Measurements from ENCODE around the gene PARD3.

The PARD3 gene

DNA sequence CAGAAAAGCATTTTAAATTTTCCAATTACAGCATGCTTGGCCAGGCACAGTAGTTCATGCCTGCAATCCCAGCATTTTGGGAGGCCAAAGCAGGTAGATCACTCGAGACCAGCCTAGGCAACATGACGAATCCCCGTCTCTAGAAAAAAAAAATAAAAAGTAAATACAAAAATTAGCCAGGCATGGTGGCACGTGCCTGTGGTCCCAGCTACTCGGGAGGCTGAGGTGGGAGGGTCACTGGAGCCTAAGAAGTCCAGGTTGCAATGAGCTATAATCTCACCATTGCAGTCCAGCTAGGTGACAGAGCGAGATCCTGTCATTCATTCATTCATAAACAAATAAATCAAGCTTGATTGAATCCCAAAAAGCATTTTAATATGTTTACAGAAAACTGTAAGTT, 234.9 kb downstream of the PARD3 start:
- no peak for DNase-seq (ENCODE audit: low spot score)

DNA sequence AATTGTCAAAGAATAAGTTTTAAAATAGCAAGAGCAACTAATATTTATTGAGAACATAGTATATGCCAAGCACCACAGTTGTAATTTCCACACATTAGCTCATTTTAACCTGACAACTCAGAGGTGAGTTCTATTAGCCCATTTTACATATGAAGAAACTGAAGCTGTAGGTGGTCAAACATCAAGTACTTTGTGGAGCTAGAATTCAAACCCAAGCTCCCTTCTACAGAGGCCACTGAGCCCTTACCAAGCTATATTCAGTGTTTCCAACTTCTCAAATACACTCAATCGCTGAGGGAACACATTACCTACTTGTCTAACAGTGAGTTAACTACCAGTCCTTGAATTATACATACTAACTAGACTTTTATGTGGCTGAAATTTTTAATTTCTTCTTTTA, 236.6 kb downstream of the PARD3 start:
- DNase-seq (ENCODE audit: low spot score) = no peak

DNA sequence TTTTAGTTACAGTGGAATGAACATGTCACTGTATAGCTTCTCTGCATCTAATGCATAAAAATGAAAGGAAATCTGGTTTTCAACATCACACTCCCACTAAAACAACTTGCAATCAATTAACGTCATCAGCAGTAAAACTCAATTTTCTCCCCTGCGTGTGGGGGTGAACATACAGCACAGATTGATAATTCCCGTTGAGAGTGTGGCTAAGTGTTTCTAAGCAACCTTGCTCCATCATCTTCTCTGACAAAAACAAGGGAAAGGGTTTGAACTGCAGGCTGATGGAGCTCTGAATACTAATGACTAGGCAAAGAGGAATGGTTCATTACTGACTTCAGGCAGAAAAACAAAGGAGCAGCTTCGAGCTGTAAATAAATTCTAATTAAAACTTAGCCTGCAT, 238.3 kb downstream of the PARD3 start:
- no peak for DNase-seq (ENCODE audit: low spot score)

DNA sequence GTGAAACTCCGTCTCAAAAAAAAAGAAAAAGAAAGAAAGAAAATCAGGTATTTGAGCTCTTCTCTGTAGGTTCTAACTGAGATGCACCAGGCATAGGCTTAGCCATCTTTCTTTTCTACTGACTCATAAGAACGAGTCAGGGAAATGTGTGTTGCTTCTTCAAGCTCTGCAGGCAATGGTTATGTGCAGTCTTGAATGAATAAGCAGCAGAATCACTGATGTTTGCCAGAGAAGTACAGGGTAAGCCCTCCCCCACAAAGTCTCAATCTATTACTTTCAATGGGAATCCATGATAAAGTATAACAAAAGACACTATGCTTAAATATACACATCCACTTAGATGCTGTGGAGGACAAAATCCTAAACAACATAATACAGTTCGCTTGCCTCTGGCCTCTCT, 239.2 kb downstream of the PARD3 start:
- DNase-seq (ENCODE audit: low spot score) = no peak

DNA sequence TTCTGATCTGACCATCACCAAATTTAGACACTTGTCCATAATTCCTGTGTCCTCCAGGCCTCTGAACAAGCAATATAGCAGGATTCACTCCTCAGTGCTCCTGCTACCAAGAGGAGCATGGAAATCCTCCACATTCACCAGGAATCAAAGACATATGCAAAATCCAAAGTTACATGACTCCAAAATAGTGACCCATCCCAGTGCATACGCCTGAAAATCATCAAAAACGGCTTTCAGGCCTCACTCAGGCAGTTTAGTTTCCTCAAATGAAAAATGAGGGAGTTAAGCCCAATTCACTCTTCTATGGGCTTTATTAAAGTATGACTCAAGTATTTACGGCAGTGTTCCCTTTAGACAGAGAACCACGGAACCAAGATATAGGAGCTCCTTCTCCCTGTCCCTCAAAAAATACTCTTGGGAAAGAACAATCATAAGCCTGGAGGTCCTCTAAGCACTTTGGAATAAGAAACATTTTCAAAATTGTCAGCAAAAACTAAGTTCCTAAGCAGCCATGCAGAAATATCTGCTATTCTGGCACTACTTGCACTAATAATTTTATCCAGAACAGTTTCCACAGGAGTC, 240.7 kb downstream of the PARD3 start:
- no peak for DNase-seq (ENCODE audit: low spot score)

DNA sequence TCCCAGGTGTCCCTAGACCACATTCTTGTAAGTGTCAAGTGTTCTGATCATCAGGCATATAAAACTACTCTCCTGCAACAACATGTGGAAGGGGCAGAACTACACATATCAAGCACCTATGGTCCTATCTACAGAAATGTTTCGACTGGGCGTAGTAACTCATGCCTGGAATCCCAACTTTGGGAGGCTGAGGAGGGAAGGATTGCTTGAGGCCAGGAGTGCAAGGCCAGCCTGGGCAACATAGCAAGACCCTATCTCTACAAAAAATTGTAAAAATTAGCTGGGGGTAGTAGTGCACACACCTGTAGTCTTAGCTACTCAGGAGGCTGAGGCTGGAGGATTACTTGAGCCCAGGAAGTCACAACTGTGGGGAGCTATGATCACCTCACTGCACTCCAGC, 244.2 kb downstream of the PARD3 start:
- DNase-seq (ENCODE audit: low spot score) = no peak

DNA sequence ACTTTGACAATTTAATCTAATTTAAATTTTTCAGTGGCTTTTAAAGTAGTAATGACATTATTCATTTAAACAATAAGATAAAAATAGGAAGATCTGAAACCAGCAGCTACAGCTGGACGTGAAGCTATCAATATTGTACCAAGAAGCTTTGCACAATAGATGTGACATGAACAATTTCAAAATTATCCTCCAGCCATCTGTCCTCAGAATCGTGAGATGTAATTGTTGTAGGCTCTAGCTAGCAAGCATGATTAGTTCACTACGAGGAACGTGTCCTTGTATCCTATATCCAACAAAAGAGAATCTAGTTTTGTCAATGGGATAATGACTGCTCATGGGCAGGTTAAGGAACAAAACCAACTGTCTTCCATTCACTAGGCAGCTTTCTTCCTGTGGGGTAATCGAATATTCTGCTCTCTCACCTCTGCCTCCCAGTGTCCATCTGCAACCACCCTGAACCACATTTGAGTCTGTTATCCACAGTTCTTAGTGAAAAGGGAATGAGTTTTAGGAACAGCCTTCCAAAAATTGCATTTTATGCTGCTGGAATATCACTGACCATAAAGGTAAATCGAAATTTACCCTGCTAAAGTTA, 247.3 kb downstream of the PARD3 start:
- no peak for DNase-seq (ENCODE audit: low spot score)

DNA sequence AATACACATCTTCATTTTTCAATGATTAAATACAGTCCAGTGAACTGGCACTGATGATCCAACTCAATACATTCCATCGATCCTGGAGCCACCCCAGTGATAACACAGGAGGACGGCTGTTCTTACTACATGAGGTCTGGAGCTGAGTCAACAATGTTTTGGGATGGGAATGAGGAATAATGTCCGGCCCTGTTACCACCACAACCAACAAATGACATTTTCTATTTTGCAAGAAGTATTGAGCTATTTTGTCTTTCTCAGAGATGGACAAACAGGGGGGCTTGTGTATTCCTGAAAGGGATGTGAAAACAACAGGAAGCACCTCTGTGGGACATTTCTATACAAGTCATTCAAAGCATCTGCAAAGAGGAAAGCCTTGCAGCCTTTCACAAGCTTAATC, 249.2 kb downstream of the PARD3 start:
- DNase-seq (ENCODE audit: low spot score) = no peak

DNA sequence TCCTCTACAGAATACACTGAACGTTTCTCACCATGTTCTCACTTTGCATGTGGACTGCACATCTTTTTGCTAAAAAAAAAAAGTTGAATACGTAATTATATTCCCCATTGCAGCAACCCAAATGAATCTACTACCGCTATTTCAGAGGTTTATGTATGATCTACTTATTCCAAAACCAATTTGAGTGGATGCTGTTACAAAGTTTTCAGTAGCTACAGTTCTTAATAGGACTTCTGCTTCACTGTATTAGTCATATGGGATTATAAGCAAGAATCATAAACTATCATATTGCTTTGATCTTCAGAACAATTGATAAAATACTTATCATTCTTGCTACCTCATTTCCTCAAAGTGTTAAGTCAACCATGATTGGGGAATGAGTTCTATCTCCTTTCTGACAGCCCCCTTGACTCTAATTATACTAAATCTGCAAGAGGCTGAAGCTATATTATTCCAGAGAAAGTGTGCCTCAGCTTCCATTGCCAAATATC, 257.0 kb downstream of the PARD3 start:
- no peak for DNase-seq (ENCODE audit: low spot score)

DNA sequence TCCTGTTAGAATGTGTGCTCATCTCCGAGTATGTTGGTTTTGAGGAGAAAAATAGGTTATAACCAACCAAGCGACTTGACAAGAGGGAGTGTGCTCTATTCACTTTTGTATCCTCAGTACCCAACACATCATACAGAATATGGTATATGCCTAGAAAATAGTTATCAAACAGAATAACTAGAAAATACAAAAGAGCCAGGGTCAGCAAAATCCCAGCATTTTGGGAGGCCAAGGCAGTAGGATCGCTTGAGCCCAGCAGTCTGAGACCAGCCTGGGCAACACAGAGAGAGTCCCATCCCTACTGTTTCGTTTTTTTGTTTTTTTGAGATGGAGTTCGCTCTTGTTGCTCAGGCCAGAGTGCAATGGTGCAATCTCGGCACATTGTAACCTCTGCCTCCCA, 257.9 kb downstream of the PARD3 start:
- no peak for DNase-seq (ENCODE audit: low spot score)

DNA sequence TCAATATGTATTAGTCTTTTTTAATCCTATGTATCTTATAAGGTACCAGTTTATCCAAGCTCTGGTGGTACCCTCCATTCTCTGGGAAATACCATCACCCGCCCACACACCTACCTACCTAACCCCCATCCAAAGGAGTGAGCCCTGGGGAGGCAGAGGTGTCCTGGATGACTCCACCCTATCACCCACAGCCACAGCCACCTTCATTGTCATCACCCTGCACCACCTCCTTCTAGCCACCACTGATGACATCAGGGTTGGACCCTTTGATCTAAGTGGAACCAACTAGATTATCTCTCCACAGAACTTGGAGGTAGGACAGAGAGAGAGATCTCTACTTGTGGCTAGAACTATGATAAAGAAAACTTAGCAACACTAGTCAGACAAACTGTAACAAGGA, 259.4 kb downstream of the PARD3 start:
- DNase-seq (ENCODE audit: low spot score) = no peak

DNA sequence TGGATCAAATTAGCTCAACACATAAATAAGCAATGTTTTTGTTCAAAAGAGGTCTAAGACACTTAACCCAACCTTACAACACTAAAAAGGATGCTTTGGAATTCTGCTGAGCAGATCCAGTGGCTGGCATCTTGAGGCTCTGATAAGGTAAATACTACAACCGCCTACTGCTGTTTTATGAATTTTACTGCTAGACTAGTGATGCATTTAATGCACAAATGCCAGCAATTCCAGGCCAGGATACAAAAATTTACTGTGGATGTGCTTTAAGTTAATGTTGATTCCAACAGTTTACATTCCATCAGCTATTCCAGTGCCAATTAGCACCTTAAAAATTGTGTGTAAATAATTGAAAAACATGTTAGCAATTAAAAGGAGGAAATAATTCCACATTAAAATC, 261.3 kb downstream of the PARD3 start:
- DNase-seq (ENCODE audit: low spot score) = no peak

DNA sequence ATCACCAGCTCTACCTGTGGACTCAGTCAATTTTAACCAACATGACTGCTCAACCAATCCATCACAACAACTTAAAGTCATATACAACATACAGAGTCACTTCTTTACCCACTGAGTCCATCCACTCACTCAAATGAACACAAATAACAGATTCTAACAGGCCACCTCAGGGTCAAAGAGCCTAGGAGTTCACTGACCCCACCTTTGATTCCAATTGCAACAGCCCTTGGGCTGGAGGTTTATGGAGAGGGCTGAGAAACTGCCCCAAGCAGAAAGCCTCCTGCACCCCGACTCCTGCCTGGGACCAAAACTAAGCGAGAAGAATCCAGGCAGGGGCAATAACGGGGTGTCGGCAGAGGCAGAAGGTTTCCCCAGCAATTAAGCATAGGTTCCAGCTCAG, 263.8 kb downstream of the PARD3 start:
- DNase-seq (ENCODE audit: low spot score) = no peak

DNA sequence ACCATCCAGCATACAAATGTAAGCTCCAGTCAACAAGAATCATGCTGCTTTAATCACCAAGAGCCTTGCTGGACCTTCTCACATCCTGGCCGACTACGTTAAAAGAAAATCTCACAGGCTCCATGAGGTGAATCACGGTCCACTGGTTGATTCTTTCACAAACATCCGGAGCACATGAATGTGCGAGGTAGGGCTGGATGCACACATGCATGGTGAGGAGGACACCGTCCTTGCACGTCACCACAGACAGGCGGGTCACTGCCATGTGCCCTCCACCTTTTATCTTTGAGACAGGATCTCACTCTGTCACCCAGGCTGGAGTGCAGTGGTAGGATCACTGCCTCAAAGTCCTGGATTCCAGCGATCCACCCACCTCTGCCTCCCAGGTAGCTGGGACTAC, 265.1 kb downstream of the PARD3 start:
- no peak for DNase-seq (ENCODE audit: low spot score)

DNA sequence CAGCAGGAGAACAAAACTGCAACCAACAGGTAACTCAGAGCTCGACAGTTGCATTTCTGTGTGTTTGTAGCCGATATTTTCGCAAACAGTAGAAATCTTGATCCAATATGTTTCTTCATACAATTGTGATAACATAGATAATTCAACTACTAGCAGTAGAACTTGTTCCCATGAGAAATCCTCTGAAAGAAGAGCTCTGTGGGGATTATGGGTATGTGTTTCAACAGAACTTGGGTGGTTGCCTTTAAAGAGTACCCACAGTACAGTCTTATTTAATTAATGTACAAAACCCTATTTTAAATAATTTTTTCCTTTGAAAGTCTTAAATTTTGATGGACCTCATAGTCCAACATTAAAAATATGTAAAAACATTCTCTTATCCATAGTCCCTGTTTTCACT, 266.1 kb downstream of the PARD3 start:
- no peak for DNase-seq (ENCODE audit: low spot score)

DNA sequence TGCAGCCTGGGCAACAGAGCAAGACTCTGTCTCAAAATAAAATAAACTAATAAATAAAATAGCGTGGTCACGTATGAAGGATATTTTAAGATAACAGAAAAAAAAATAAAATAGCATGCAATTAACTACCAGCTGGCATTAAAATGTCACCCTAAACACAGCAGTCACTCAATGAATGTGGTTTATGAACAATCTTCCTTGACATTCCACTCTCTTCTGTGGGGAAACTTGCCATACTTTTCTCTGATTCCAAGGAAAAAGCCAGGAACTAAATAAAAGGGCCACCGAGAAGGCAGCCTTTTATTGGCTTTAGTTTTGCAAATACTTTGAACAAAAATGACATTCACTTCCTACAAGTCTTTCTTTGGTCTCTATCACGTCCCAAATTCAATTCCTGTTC, 266.6 kb downstream of the PARD3 start:
- no peak for DNase-seq (ENCODE audit: low spot score)

DNA sequence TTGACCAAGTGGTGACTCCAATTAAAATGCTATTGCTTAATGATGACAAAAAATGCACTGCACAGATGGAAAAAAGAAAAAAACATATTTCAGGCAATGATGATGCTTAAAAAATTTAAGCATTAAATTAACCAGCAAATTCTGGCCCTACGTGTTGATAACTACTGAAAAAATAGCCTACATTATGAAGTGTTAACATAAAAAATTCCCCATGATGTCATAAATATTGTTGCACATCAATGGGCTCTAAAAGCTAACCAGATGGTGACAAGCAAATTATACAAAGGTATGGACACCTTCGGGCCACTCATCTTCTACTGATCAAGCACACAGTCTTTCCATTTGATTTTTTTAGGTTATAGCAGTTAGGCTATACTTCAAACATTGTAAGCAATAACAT, 267.4 kb downstream of the PARD3 start:
- DNase-seq (ENCODE audit: low spot score) = no peak

DNA sequence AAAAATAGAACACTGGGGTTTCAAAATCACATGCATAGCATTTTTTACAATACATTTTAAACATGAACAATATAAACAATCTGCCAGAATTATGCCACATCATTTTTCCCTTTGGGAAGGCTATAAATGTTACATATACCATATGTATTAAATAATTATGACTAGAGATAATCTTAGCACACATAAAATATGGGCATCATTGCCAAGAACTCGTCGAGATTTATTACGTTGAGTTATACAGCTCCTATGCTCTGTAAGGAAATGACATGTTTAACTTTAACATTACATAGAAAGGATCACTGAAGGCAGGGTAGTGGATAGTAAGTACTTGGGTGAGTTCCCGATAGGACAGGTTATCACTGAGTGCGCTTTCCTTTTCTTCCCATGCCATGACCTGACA, 267.8 kb downstream of the PARD3 start:
- DNase-seq (ENCODE audit: low spot score) = no peak

DNA sequence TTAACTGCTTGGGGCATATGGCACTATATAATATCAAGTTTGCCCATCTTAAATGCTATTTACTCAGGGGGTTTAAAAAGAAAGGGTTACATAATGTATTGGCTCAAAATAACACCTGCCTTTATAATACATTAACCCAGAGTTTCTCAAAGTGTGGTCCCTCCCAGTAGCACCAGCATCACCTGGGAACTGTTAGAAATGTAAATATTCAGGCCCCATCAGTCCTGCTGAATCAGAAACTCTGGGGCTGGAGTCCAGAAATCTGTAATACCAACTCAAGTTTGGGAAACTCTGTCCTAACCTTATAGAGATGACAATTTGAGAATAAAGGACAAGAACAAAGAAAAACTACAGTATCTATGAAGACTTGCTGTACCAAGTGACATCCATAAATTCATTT, 270.7 kb downstream of the PARD3 start:
- DNase-seq (ENCODE audit: low spot score) = no peak

DNA sequence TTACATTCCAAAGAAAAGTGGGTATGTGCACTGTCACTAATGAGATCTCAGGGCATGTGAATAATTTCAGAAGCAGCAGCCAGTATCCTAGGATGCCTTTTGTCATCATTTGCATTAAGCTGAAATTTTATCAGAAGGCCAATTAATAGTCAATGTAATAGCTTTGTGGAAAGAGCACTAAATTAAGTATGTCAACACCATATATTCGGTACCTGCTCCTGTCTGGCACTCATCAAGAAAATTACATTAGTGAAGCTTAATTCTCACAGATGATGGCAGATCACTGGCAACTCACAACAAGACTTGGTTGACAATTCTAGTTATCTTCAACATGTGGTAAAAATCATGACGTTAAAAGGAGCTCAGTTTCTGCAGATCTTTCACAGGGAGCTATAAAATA, 271.4 kb downstream of the PARD3 start:
- DNase-seq (ENCODE audit: low spot score) = no peak

DNA sequence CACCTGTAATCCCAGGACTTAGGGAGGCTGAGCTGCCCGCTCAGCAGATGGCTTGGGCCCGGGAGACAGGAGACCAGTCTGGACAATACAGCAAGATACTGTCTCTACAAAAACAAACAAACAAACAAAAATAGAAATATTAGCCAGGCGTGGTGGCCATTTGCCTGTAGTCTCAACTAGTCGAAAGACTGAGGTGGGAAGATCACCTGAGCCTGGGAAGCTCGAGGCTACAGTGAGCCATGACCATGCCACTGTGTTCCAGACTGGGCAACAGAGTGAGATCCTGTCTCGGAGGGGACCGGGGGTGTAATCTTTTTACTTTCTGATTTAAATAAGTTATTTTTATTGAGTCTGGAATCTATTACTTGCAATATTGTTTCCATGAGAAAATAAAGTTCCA, 274.6 kb downstream of the PARD3 start:
- DNase-seq (ENCODE audit: low spot score) = no peak

DNA sequence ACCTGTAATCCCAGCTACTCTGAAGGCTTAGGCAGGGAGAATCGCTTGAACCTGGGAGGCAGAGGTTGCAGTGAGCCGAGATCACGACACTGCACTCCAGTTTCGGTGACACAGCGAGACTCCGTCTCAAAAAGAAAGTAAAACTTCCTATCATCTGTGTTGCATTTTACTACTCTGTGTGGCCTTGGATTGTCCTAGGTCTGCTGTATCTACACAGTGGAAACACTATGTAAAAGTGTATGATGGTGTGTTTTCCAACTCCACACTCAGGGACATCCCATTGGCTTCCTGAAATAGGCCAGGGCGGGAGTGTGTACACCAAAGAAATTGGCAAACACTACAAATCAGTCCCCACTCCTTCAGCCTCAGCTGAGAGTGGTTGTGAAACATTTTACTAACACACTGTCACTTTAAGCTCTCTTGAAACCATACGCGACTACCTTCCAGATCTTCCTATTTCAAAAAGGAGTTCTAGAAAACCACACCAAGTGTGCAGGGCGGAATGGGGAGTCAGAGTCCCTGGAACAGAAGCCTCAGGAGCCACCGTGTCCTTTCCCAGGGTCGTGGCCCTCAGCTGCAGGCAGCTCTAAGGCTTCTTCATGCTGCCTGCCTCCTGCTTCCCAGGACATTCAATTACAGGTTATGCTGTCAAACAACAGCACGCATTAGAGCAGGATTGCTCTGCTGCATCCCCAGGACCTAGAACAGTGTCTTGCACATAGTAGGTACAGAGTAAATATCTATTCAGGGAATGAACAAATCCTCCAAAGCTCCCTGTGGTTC, 275.4 kb downstream of the PARD3 start:
- DNase-seq (ENCODE audit: low spot score) = no peak

DNA sequence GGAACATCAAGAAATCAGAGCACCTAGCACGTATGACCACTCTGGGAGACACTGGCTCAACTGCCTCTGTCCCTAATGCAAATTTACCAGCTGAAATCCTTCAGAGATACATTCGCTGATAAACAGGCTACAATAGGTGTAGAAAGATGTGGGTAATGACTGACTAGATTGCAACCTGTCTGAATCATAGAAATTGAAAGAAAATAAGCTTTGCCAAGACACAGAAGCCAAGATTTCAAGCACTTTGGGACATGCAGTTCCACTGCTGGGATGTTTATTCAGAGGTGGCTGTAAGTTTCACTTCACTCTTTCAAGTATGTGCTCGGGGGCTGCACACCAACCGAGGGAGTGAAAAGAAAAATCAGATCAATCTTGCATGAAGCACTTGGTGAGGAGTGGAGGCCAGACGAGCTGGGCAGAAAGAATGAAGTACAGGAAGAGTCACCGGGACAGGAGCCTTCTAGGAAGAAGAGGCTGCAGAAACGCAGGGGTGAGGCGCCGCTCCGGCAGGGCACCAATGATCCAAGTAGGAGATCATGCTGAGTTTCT, 276.7 kb downstream of the PARD3 start:
- no peak for DNase-seq (ENCODE audit: low spot score)

All from COLO829 (cell line).